ENCODE results near the gene TK2.

TK2 gene

DNA sequence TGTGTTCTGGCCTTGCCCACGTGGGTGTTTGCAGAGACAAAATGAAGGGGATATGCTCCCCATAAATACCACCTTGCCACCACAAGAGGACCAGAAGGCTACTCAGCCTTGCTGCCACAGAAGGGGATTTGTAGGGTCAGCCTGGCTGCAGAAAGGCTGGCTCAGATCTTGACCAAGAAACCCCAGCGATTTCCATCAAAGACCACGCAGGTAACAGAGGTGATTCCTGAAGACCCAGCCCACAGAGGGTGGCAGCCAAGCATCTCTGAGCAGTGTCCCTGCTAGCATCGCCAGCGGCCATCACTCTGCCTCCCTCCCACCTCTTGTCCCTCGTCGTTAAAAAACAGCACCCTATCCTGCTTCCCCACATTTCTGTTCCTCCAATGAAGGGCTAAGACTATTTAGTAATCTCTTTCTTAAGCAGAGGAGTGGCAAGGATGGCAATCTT is 68.0 kb downstream of the TK2 start:
- no peak for DNase-seq (ENCODE audit: low read depth)

DNA sequence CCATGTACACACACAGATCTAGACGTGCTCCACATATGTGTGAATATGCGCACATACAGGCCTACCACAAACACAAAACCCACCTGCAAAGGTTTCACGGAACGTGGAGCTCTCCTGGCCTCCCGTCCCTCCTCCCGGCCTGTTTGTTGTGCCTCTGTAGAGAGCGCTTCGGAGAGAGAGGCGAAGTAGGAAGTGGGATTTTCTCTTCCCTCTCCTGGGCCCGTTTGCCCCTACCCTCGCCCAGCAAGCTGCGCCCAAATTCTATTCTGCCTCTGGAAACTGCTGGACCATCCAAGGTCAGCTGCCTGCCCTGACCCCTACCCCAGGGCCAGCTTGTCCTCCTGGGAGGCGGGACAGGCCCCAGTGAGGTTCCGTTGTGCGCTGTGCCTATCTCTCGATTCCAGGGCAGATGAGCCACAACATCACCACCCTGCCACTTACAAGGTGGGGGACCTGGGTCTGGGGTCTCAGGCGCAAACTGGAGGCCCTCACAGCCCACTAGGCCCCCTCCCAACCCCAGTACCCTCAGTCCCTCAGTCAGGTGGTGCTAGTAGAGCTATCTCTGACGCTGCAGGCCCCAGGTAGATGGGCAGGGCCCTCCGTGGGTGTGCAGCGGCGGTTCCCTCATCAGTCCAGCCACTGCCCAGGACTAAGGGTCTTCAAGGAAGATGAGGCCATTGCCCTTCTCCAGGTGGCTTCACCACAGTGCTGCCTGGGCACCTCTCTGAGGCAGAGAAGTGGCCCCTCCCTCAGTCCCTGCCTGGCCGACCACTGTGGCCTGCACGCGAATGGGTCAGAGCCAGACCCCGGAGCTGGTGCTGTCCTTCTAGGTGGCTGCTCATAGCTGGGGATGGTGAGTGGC is 68.6 kb downstream of the TK2 start:
- no peak for DNase-seq (ENCODE audit: low read depth)

DNA sequence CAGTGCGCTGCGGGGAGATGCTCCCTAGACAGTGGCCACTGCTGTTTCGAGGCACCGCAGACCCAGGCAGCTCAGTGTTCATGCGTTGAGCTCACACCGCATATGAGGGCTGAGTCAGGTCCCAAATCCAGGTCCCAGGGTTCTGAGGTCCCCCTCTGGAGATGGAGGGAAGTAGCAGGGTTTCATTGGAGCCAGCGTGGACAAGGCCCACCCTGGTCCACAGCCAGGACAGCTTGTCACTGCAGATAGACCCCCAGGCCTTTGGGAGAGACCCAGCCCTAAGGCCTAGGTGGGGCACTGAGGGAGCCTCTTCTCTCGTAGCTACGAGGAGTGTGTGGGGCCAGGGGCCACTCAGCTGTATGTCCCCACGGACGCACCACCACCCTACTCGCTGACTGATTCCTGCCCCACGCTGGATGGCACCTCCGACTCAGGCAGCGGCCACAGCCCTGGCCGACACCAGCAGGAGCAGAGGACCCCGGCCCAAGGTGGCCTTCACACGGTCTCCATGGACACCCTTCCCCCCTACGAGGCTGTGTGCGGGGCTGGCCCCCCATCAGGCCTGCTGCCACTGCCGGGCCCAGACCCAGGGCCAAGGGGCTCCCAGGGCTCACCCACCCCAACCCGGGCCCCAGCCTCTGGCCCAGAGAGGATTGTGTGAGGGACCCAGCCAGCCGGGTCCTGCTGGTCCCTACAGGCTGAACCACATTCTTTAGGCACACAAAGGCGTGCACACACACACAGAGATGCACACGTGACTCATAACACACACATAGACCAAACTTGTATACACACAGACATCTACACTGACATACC is 69.4 kb downstream of the TK2 start:
- no peak for DNase-seq (ENCODE audit: low read depth)

DNA sequence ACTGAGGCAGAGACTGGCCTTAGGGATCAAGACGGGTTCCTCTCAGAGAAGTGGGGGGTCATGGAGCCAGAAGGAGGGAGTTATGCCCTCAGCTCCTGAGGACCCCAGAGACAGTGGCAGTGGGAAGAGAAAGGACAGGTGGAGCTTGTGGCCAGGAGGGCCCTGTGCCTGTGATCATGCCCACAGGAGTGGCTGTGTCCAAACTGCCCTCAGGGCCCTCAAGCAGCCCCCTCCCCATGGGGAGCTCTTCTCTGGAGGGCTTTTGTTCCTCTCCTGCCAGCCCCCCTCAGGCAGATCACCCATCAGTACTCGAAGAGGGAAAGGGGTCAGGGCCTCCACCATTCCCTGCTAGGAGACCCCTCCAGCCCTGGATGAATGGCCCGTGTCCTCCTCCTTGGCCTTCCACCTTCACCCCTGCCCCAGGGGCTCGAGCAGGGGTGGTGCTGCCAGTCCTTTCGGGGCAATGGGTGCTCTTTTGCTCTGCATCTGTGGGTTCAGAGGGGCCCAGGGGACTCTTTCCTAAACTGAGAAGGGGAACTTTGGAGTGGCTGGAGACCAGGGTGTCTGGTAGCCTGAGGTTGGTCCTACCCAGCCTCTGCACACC is 70.2 kb downstream of the TK2 start:
- DNase-seq (ENCODE audit: low read depth): no peak

DNA sequence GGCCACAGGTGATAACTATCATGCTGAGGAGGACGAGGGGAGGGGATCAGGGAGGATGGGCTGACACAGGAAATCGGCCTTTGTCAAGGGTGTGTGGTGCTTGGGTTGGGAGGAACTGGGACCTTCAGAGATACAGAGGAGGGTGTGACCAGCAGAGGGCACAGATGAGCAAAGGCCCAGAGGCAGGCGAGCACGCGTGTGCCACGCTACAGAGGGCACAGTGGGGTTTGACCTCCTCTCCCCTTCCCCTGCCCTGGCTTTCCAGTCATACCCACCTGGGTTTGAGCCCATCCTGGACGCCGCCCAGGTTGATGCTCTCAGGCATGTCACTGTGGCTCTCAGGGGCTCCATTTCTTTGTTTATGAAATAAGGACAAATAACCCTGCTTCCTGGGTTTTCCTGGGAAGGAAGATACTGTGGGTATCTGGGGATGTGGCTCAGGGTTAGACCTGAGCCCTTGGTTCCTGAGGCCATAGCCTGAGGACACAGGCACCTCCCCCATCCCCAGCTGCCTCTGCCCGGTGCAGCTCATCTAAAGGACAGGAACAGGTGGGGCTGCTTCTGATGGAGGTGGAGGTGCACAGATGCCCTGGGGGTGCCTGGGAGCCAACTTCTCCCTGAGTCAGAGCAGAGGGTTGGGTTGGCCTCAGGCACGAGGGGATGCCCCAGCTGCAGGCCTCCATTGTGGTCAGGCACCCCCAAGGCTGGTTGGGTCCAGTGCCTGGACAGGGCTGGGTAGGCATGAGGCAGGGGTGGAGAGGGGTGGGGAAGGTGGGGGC is 71.0 kb downstream of the TK2 start:
- DNase-seq (ENCODE audit: low read depth): peak; percentile 46

DNA sequence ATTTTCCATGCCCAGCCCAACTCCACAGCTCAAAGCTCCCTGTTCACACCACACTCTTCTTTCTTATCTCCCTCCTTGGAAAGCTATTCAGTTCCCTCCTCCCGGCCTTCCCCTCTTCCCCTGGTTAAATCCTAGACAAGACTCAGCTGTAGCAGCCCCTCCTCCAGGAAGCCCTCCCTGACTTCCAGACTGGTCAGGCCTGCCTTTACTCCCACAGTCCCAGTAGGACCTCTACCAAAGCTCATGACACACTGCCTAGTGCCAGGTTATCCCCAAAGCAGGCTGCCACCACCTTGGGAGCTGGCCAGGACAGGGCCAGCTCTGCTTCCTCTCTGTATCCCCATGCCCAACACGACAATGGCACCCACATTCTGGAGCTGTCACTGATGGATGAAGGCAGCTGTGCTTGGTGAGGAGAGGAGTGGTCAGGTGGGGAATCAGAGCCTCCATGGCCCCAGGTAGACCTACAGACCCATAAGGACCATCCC is 72.8 kb downstream of the TK2 start:
- DNase-seq (ENCODE audit: low read depth): no peak

DNA sequence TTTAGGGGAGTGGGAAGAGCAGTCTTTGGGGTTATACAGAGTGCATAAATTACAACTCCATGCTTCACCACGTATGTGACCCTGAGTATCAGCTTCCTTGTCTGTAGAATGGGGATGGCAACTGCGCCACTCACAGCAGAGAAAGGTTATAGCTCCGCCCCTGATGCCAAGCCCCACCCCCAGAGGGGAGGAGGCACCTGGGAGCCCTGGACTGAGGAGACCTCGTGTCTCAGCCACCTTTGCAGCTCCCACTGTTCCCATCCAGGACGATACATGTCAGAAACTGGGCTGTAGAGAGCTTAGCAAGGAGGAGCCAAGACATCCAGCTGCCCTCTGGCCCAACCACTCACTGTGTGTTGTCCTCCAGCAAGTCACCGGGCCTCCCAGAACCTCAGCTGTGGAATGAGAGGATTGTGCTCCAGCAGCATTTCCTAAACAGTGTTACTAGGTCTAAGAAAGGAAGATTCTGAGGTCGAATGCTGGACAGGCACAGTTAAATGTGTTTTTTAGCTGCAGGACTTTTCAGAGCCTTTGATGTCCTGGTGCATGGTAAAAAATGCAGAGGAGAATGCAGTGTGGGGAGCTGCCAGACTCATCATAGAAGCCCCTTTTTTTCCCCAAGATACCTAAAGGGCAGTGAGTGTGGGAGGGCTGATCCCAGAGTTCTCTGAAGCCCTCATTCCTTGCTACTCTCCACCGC is 73.4 kb downstream of the TK2 start:
- DNase-seq (ENCODE audit: low read depth): no peak

DNA sequence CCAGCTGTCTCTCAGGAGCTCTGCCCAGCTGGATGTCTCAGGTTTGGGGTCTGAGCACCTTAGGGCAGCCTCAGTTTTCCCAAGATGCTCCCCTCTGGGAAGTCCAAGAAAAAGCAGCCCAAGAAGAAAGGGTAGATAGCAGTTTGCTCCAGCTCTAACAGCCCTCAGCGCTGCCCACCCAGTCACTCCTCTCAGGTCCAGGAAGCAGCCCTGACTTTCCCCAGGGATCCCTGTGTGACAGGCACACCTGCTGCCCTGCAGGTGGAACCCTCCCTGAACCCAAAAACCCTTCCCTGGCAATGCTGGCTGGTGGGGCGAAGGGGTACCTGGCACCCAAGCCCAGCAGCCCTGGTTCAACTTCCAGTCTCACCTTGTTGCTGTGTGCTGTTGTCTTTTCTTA is 74.7 kb downstream of the TK2 start:
- no peak for DNase-seq (ENCODE audit: low read depth)

DNA sequence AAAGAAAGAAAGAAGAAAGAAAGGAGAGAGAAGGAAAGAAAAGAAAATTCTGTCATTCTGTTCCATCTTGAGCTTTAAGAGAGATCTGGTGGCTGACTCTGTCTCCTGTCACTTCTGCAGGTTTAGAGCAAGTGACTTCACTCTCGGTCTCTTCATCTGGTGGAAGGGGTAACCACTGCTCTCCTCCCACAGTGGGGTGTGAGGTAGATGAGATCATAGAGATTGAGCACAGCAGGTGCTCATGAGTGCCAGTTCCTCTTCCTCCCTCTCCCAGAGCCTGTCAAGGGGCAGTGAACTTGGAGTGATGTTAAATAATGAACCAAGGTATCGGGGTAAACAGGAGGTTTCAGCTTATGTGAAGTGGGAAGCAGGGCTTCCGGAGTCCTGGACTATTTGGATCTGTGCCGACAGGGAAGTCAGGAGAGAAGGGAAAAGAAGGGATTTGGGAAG is 75.1 kb downstream of the TK2 start:
- DNase-seq (ENCODE audit: low read depth): no peak

DNA sequence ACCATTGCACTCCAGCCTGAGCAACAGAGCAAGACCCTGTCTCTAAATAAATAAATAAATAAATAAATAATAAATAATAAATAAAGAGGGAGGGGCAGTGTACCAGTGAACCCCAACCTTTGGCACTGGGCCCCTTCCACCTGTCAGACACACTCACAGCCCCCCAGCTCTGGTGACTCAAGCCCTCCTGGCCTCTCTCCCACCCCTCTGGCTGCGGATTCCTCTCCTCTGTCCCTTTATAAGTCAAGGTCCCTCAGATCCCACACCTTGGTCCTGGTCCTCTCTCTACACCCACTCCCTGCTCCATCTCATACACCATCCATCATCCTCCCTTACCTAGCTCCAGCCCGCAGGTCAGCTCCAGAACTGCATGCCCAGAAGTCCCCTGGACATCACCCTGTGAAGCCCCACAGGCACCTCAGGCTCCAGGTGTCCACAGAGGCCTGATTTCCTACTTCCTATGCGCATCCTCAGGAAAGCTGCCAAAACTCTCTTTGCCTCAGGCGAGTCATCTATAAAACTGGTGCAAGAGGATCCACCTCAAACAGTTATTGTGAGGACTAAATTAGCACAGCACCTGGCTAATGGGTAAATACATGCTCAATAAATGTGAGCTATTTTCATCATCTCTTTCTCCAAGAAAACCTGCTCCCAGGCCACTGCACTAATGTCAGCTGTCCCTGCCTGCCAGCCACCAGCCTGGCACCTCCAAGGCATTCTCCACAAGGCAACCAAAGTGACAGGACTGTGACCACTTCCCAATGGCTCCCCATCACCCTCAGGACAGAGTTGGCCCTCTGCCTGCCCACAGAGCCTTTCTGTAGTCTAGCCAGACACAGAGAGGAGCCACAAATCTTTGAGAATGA is 76.0 kb downstream of the TK2 start:
- DNase-seq (ENCODE audit: low read depth): no peak

DNA sequence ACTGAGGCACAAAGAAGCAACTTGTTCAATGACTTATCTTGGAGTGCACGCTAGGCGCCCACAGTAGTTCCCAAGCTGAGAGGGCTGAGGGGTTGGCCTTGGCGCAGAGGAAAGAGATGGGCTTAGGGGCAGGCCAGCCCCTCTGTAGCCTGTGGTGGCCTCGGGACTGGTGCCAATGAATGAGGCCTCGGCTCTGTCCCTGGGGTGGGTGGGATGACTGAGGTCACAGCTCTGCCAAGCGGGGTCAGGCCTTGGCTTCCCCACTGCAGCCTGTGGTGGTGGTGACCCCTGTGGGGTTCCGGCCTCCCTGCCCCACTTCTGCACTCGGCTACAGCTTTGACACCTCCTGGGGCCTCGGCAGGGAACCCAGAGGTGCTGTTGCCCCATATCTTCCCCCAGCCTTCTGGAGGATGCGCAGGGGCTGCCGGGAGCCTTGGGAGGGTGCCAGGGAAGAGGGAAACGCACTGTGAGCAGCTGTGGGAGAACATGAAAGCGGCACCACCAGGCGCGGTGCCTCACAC is 76.8 kb downstream of the TK2 start:
- DNase-seq (ENCODE audit: low read depth): no peak

DNA sequence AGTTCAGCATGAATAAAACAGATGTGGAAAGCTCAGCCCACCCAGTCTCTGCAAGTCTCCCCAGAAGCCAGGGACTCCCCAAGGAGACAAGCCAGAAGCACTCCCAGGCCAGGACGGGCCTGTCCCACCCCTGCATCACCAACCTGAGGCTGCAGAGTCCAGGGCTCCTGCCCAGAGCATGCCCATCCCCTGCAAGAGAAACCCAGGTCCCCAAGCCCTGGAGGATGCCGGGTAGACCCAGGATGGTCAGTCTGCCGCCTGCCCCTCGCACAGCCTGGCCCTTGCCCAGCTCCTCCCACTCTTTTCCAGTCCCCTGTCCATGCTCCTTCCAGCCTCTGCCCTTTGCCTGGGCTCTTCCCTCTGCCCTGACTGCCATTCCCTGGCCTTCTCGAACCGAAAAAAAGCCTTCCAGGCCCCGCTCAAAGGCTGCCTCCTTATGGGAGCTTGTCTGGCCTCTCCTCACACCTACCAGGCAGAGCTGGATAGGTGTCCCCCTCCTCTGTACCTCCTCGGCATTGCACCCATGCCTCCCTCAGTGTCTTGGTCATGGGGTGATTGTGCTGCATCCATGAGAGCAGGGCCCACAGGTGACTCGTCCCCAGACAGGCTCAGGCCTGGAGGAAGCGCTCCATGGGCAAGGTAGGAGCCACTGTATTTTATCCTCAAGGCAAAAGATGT is 78.1 kb downstream of the TK2 start:
- no peak for DNase-seq (ENCODE audit: low read depth)

DNA sequence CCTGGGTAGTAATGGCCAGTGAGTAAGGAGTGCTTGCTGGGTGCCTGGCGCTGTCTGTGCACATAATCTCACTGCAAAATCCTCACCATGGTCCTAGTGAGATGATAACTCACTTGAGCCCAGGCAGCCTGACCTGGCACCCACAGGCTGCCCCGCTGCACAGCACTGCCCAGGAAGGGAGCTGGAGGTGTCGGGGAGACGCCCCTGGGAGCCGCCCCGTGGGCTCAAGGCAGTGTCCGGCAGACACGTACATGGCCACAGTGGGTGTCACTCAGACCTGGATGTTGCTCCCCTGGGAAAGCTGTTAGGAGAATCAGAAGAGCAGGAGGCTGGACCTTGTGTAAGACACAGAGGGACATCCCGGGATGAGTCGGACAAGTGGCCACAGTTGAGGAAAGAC is 78.7 kb downstream of the TK2 start:
- no peak for DNase-seq (ENCODE audit: low read depth)

DNA sequence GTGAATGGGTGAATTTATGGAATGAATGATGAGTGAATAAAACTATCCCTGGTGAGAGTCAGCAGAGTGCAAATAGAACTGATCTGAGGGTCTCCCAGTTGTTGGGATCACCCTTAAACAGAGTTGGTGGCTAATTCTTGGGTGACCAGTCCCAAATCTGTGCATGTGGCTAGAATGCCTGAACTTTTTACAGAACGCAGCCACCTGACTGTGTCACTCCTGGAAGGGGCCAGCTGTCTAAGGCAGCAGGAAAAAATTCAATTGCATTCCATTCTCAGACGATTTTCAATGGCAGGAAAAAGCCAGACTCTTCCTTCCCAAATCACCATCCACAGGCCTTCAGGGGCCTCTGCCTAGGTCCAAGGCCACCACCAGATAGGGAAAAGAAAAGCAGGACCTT is 79.4 kb downstream of the TK2 start:
- no peak for DNase-seq (ENCODE audit: low read depth)

DNA sequence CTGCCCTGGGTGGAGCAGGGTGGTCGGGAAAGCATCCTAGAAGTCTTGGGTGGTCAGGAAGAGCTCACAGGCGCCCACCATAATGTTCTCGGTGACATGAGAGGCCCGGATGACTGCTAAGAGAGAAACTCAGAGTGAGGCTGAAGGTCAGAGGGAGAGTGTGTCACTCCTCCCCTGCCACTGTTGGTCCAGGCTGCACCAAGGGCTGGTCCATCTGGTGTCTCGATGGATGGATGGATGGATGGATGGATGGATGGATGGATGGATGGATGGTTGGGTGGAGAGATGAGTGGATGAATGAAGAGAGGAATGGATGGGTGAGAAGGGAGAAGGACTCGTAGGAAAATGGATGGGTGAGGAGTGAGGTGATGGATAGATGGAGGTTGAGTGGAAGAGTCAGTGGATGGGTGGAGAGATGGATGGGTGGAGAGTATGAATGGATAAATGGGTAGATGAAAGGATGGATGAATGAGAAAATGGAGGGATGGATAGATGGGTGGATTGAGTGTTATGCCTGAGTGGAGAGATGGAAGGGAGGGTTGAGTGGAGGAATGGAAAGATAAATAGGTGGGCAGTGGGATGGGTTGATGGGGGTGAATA is 79.9 kb downstream of the TK2 start:
- DNase-seq (ENCODE audit: low read depth): no peak

DNA sequence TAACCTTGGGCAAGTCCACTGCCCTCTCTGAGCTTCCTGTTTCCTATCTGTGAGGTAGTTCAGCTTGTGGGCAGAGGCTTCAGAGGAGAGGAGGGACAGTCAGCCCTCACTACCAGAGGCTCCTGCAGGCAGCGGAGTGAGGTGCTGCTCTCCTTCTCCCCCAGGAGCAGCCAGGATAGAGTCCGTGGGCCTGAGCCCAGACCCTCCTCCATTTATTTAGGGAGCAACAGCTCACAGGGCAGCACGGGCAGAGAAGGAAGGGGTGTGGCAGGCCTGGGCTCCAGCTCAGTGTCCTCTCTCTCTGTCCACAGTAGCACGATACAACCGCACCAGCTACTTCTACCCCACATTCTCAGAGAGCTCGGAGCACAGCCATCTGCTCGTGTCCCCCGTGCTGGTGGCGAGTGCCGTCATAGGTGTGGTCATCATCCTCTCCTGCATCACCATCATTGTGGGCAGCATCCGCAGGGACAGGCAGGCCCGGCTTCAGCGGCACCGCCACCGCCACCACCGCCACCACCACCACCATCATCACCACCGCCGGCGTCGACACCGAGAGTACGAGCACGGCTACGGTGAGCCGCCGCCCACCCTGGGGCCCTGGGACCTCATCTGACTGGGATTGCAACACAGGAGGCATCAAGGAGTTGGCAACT is 80.5 kb downstream of the TK2 start:
- no peak for DNase-seq (ENCODE audit: low read depth)

DNA sequence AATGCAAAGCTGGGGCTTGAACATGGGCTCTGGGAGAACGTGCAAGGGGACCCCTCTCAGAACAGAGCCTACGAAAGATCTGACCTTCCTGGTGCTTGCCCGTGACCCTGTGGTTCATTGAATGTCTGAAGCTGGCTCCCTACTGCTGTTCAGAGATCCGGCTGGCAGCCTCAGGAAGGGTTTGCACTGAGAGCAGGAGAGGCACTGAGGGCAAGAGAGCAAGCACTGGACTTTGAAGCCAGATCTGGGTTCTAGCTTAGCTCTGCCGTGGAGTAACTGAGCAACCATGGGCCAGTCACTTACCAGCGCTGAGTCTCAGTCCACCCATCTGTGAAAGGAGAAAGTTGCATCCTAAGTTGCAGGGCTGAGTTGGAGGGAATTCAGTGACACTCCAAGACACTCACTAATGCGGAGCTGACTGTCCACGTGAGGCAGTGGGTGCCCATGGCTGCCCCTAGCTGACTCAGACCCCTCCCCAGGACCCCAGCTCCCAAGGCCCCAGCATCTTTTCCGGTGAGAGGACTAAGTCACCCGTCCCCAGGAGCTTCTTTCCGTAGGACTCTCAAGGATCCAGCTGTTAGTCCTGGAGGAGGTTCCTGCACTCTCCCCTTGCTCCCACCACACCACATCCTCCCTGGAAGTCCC is 81.5 kb downstream of the TK2 start:
- no peak for DNase-seq (ENCODE audit: low read depth)

DNA sequence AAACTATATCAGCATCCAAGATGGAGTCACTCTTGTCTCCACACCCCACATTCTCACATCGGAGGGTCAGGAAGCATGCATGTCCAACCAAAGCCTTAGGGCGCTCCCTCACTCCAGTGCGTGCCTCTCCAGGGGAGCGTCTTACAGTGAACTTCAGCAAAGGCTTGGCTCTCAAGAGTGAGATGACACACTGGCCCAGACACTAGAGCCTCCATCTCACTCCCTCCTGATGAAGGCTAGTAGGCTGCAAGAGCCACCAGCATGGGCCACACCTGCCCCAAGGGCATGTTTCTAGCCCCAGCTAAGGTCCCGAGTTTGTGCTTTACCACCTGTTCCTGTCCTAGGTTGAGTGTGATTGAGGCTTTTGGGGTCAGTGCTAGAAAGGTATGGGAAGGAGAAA is 82.3 kb downstream of the TK2 start:
- DNase-seq (ENCODE audit: low read depth): no peak
